ENCODE measurements around the gene HECW1. TPM values are rescaled to one million over a fixed set of nuclear protein-coding genes. Genes with fewer than 3 reads are reported as not detected.

HECW1 gene
- total and polyA plus RNA-seq, 4 donors: 0.77 to 1.9 (median 1.0) TPM; not detected in 1

- Histone ChIP-seq H3K9me3 (ENCODE audit: control insufficient read depth, low read length) (peaks cover 2% of the 10 kb centered on the region), H3K4me3 (ENCODE audit: low read length in 2 of 2) (no peak overlapping the region), H3K4me1 (ENCODE audit: control insufficient read depth in 1 of 2, insufficient read depth in 2 of 2, low read length in 2 of 2) (no peaks in the 10 kb centered on the region), H3K27ac (ENCODE audit: low read depth in 1 of 2, low read length in 2 of 2) (no peak overlapping the region), H3K36me3 (ENCODE audit: control insufficient read depth in 1 of 2, insufficient read depth in 2 of 2, low read length in 1 of 2) (no peaks in the 10 kb centered on the region), H3K27me3 (ENCODE audit: control insufficient read depth in 1 of 2, insufficient read depth in 2 of 2, low read length in 1 of 2) (no peaks in the 10 kb centered on the region)
- ATAC-seq (ENCODE audit: low FRiP score): no peak
- 87 to 91% methylated on average over 7 of the region's 7 CpGs for WGBS, 2 donors
- intact Hi-C loops (cut with DNase I): no loop called here
- DNase-seq: no peak
Observed at GRCh38 chr7:43364391-43364790, 251.9 kb downstream of the HECW1 start.

- Histone ChIP-seq H3K36me3 (ENCODE audit: control insufficient read depth in 1 of 2, insufficient read depth in 2 of 2, low read length in 1 of 2) (no peaks in the 10 kb centered on the region), H3K4me1 (ENCODE audit: control insufficient read depth in 1 of 2, insufficient read depth in 2 of 2, low read length in 2 of 2) (no peaks in the 10 kb centered on the region), H3K9me3 (ENCODE audit: control insufficient read depth, low read length) (peaks cover 2% of the 10 kb centered on the region), H3K27ac (ENCODE audit: low read depth in 1 of 2, low read length in 2 of 2) (no peak overlapping the region), H3K4me3 (ENCODE audit: low read length in 2 of 2) (no peak overlapping the region), H3K27me3 (ENCODE audit: control insufficient read depth in 1 of 2, insufficient read depth in 2 of 2, low read length in 1 of 2) (no peaks in the 10 kb centered on the region)
- intact Hi-C loops (cut with DNase I): no loop called here
- WGBS, 2 donors: 19 to 23% methylated on average over 6 of the region's 6 CpGs
- DNase-seq (no peak), ATAC-seq (ENCODE audit: low FRiP score) (no peak)
Observed at GRCh38 chr7:43372676-43373355, 260.4 kb downstream of the HECW1 start.

- 64 to 69% methylated on average over 4 of the region's 4 CpGs for WGBS, 2 donors
- H3K4me3 ChIP-seq (ENCODE audit: low read length in 2 of 2): no peak overlapping the region
- H3K27ac ChIP-seq (ENCODE audit: low read depth in 1 of 2, low read length in 2 of 2): no peak overlapping the region
- intact Hi-C loops (cut with DNase I): no loop called here
- DNase-seq (no peak), ATAC-seq (ENCODE audit: low FRiP score) (no peak)
- H3K9me3 ChIP-seq (ENCODE audit: control insufficient read depth, low read length): no peaks in the 10 kb centered on the region
- H3K27me3 ChIP-seq (ENCODE audit: control insufficient read depth in 1 of 2, insufficient read depth in 2 of 2, low read length in 1 of 2): no peaks in the 10 kb centered on the region
- H3K36me3 ChIP-seq (ENCODE audit: control insufficient read depth in 1 of 2, insufficient read depth in 2 of 2, low read length in 1 of 2): no peaks in the 10 kb centered on the region
- H3K4me1 ChIP-seq (ENCODE audit: control insufficient read depth in 1 of 2, insufficient read depth in 2 of 2, low read length in 2 of 2): no peaks in the 10 kb centered on the region
Observed at GRCh38 chr7:43377196-43377960, 264.9 kb downstream of the HECW1 start.

GRCh38 chr7:43379210-43379609, 266.8 kb downstream of the HECW1 start:
- Histone ChIP-seq H3K4me3 (ENCODE audit: low read length in 2 of 2) (no peak overlapping the region), H3K36me3 (ENCODE audit: control insufficient read depth in 1 of 2, insufficient read depth in 2 of 2, low read length in 1 of 2) (no peaks in the 10 kb centered on the region), H3K9me3 (ENCODE audit: control insufficient read depth, low read length) (no peaks in the 10 kb centered on the region), H3K27ac (ENCODE audit: low read depth in 1 of 2, low read length in 2 of 2) (no peak overlapping the region), H3K4me1 (ENCODE audit: control insufficient read depth in 1 of 2, insufficient read depth in 2 of 2, low read length in 2 of 2) (no peaks in the 10 kb centered on the region), H3K27me3 (ENCODE audit: control insufficient read depth in 1 of 2, insufficient read depth in 2 of 2, low read length in 1 of 2) (no peaks in the 10 kb centered on the region)
- intact Hi-C loops (cut with DNase I): no loop called here
- no peak for ATAC-seq (ENCODE audit: low FRiP score)
- no peak for DNase-seq
- WGBS, 2 donors: 73 to 79% methylated on average over 2 of the region's 2 CpGs

GRCh38 chr7:43384616-43385308, 272.3 kb downstream of the HECW1 start:
- intact Hi-C loops (cut with DNase I): no loop called here
- Histone ChIP-seq H3K9me3 (ENCODE audit: control insufficient read depth, low read length) (no peaks in the 10 kb centered on the region), H3K36me3 (ENCODE audit: control insufficient read depth in 1 of 2, insufficient read depth in 2 of 2, low read length in 1 of 2) (no peaks in the 10 kb centered on the region), H3K27ac (ENCODE audit: low read depth in 1 of 2, low read length in 2 of 2) (no peak overlapping the region), H3K4me1 (ENCODE audit: control insufficient read depth in 1 of 2, insufficient read depth in 2 of 2, low read length in 2 of 2) (no peaks in the 10 kb centered on the region), H3K27me3 (ENCODE audit: control insufficient read depth in 1 of 2, insufficient read depth in 2 of 2, low read length in 1 of 2) (no peaks in the 10 kb centered on the region), H3K4me3 (ENCODE audit: low read length in 2 of 2) (no peak overlapping the region)
- 72 to 73% methylated on average over 8 of the region's 8 CpGs for WGBS, 2 donors
- ATAC-seq (ENCODE audit: low FRiP score): no peak
- no peak for DNase-seq

GRCh38 chr7:43385309-43385680, 272.8 kb downstream of the HECW1 start:
- no peaks in the 10 kb centered on the region for H3K4me1 ChIP-seq (ENCODE audit: control insufficient read depth in 1 of 2, insufficient read depth in 2 of 2, low read length in 2 of 2)
- H3K9me3 ChIP-seq (ENCODE audit: control insufficient read depth, low read length): no peaks in the 10 kb centered on the region
- no peak for DNase-seq
- no peaks in the 10 kb centered on the region for H3K36me3 ChIP-seq (ENCODE audit: control insufficient read depth in 1 of 2, insufficient read depth in 2 of 2, low read length in 1 of 2)
- WGBS, 2 donors: 87 to 89% methylated on average over 1 of the region's 2 CpGs
- no peak overlapping the region for H3K27ac ChIP-seq (ENCODE audit: low read depth in 1 of 2, low read length in 2 of 2)
- no peaks in the 10 kb centered on the region for H3K27me3 ChIP-seq (ENCODE audit: control insufficient read depth in 1 of 2, insufficient read depth in 2 of 2, low read length in 1 of 2)
- ATAC-seq (ENCODE audit: low FRiP score): no peak
- H3K4me3 ChIP-seq (ENCODE audit: low read length in 2 of 2): no peak overlapping the region
- intact Hi-C loops (cut with DNase I): no loop called here

GRCh38 chr7:43385856-43386255, 273.4 kb downstream of the HECW1 start:
- H3K27ac ChIP-seq (ENCODE audit: low read depth in 1 of 2, low read length in 2 of 2): no peak overlapping the region
- no peak overlapping the region for H3K4me3 ChIP-seq (ENCODE audit: low read length in 2 of 2)
- ATAC-seq (ENCODE audit: low FRiP score): no peak
- H3K36me3 ChIP-seq (ENCODE audit: control insufficient read depth in 1 of 2, insufficient read depth in 2 of 2, low read length in 1 of 2): no peaks in the 10 kb centered on the region
- intact Hi-C loops (cut with DNase I): no loop called here
- no peaks in the 10 kb centered on the region for H3K27me3 ChIP-seq (ENCODE audit: control insufficient read depth in 1 of 2, insufficient read depth in 2 of 2, low read length in 1 of 2)
- H3K4me1 ChIP-seq (ENCODE audit: control insufficient read depth in 1 of 2, insufficient read depth in 2 of 2, low read length in 2 of 2): no peaks in the 10 kb centered on the region
- 76 to 80% methylated on average over 2 of the region's 2 CpGs for WGBS, 2 donors
- no peaks in the 10 kb centered on the region for H3K9me3 ChIP-seq (ENCODE audit: control insufficient read depth, low read length)
- DNase-seq: no peak

GRCh38 chr7:43387932-43388331, 275.5 kb downstream of the HECW1 start:
- H3K36me3 ChIP-seq (ENCODE audit: control insufficient read depth in 1 of 2, insufficient read depth in 2 of 2, low read length in 1 of 2): no peaks in the 10 kb centered on the region
- no peaks in the 10 kb centered on the region for H3K27me3 ChIP-seq (ENCODE audit: control insufficient read depth in 1 of 2, insufficient read depth in 2 of 2, low read length in 1 of 2)
- H3K4me3 ChIP-seq (ENCODE audit: low read length in 2 of 2): no peak overlapping the region
- DNase-seq (no peak), ATAC-seq (ENCODE audit: low FRiP score) (no peak)
- H3K4me1 ChIP-seq (ENCODE audit: control insufficient read depth in 1 of 2, insufficient read depth in 2 of 2, low read length in 2 of 2): no peaks in the 10 kb centered on the region
- intact Hi-C loops (cut with DNase I): no loop called here
- no peaks in the 10 kb centered on the region for H3K9me3 ChIP-seq (ENCODE audit: control insufficient read depth, low read length)
- 73 to 76% methylated on average over 3 of the region's 3 CpGs for WGBS, 2 donors
- H3K27ac ChIP-seq (ENCODE audit: low read depth in 1 of 2, low read length in 2 of 2): no peak overlapping the region

All from aorta (tissue), 5 donors.